Dermis microvascular lymphatic vessel endothelial cell (primary cell): ENCODE results near the gene SMIM5. TPM values are rescaled to one million over a fixed set of nuclear protein-coding genes. Genes with fewer than 3 reads are reported as not detected.
"Not testable (repeated sequence)": the region's sequence is repeated elsewhere in the genome, so short reads cannot be mapped to it uniquely, and the experiment has no call there.

Experiments used
- DNase-seq, 2 donors: peaks; one replicate each; pipeline versions ENCODE4 v3.0.0 to v3.0.0-alpha.2; 2010; ENCODE audit warnings: low read depth in 2 of 2
- total RNA-seq: library from RNA; depleted of rRNA; stranded (reverse); fragments of >200 nt; gene quantifications from 2 replicates; pipeline ENCODE4 v1.2.1, GENCODE V29; 2014

SMIM5 gene
- total RNA-seq, 1 donor from 2014 or later, result not detected

GRCh38 chr17:75624714-75625345 is 8.4 kb upstream of the SMIM5 start:
- DNase-seq, result no peak

GRCh38 chr17:75625813-75626486 is 7.3 kb upstream of the SMIM5 start:
- peak in 1 of 2 donors; percentile 26 for DNase-seq

- DNase-seq, result no peak
Measured at GRCh38 chr17:75626496-75627038, 6.7 kb upstream of the SMIM5 start.

- no peak for DNase-seq
Measured at GRCh38 chr17:75627094-75627493, 6.1 kb upstream of the SMIM5 start.

DNA sequence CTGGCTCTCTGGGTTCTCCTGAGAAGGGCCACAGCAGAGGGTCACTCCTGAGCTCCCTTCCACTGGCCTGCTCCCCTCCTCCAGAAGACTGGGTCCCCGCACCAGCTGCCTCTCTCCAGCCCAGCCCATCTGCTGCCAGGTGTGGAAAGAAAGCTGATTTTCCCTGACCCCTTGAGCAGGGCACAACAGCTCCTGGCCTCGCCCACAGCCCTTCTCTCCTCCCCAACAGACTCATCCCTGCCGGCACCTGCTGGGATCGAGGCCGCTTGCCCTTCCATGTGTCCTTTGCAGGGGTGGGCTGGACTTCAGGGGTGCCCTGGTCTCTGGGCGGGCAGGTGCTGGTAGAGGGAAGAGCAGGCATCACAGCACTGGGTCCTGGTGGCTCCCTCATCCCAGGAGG is 4.8 kb upstream of the SMIM5 start:
- no peak for DNase-seq

DNA sequence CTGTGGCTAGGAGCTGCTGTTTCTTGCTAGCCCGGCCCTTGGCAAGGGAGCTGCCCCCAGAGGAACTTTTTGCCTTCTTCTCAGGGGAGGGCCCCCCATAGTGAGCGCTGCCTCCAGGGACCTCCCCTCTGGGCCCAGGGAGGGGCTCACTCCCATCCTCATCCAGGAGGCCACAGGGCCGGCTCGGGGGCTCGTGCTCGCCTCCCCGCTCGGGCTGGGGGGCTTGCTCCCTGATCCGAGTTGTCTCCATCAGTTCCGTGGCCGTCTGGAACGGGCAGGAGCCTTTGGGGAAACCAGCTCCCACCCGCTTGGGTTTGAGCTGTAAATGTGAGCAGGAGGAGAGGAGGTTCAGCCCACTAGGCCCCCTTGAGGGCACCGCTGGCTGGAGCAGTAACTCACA is 4.1 kb upstream of the SMIM5 start:
- no peak for DNase-seq

- DNase-seq, result no peak
Measured at GRCh38 chr17:75630071-75630917, 2.9 kb upstream of the SMIM5 start.

DNA sequence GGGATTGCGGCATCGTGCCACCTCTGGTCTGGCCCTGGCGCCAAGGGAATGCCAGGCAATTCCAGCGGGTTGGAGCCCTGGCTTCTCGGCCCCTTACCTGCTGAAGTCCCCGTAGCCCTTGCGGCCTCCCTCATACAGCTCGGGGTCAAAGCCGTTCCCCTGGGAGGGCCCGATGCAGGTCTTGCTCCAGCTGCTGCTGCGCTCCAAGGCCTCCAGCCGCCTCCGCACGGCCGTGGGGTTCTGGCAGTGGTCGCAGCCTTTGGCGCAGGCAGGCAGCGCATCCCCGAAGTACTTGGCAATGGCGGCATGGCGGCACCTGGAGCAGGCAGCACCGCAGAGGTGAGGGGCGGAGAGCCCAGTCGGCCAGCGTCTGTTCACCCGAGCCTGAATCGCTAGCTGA is 1.9 kb upstream of the SMIM5 start:
- DNase-seq, result no peak

- no peak for DNase-seq
Measured at GRCh38 chr17:75632428-75632827, 806 bp upstream of the SMIM5 start.

- peak; percentile 65 to 88 for DNase-seq
Measured at GRCh38 chr17:75633486-75634375, 497 bp downstream of the SMIM5 start.

GRCh38 chr17:75634376-75634740 is 1.1 kb downstream of the SMIM5 start:
- no peak for DNase-seq

- DNase-seq, result no peak
Measured at GRCh38 chr17:75634754-75635609, 1.7 kb downstream of the SMIM5 start.

GRCh38 chr17:75635610-75636202 is 2.5 kb downstream of the SMIM5 start:
- no peak for DNase-seq

GRCh38 chr17:75636381-75637142 is 3.3 kb downstream of the SMIM5 start:
- DNase-seq, result no peak

GRCh38 chr17:75637143-75637538 is 3.9 kb downstream of the SMIM5 start:
- no peak for DNase-seq

DNA sequence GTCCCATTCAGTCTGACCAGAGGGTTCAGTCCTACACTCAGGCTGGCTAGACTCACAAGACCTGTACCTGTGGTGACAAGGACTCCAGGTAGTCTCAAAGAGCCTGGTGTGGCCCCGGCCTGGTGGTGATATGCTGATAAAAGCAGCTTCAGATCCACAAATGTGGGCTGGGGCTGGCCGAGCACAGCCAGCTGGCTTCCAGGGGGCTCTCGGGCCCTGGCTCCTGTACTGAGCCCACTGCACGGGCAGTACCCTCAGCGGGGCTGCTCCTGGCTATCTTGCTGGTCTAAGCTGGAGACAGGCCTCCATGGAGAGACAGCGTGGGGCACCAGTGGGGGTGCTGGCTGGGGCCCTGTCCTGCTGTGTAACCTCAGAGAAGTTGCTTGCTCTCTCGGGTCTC is 4.3 kb downstream of the SMIM5 start:
- no peak for DNase-seq

DNA sequence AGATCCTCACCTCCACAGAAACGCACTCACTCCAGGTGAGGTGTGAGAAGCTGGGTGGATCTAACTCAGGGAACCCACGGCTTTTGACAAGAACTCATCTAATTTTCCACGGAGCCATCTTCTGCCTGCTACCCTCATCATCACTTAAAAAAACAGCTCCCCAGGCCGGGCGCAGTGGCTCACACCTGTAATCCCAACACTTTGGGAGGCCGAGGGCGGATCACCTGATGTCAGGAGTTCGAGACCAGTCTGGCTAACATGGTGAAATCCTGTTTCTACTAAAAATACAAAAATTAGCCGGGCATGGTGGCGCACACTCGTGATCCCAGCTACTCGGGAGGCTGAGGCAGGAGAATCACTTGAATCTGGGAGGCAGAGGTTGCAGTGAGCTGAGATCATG is 4.8 kb downstream of the SMIM5 start:
- DNase-seq, result not testable (repeated sequence)

GRCh38 chr17:75638893-75639292 is 5.7 kb downstream of the SMIM5 start:
- no peak for DNase-seq

DNA sequence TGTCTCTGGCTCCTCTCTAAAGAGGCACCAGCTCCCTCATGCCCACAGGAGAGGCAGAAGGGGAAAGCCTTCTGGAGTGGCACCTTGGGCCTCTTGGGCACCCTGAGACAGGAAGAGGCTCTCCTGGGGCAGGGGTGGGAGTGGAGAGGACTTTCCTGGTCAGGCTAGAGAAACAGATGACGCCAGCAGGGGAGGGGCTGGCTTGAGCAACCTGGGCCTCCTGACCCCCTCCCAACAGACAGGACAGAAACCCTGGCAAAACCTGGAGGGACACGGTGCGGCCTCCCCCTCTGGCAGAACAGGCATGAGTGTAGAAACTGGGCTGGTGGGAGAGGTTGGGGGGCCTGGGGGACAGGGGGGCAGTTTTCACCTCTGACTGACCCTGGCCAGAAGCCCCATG is 6.1 kb downstream of the SMIM5 start:
- no peak for DNase-seq
